DMS 273 treated with DMSO at 0.1 percent for 48 hours (cell line): ENCODE data around the gene PKD1L1.
"Not testable (repeated sequence)": the region's sequence is repeated elsewhere in the genome, so short reads cannot be mapped to it uniquely, and the experiment has no call there.

Source experiments
- DNase-seq: peaks from one replicate; lab custom pipeline; 2025; lab: John Stamatoyannopoulos, UW

Gene PKD1L1

GRCh38 chr7:47948141-47948790, at the start of gene PKD1L1:
Gene PKD1L1, minus strand, starts transcription at chr7:47948466. Its CDS starts 26 bp downstream, at chr7:47948440.
- DNase-seq, result no peak

- no peak for DNase-seq
Measured at GRCh38 chr7:47992446-47992845, 44.2 kb upstream of the PKD1L1 start.

GRCh38 chr7:47991741-47992311, 43.6 kb upstream of the PKD1L1 start:
- no peak for DNase-seq

GRCh38 chr7:47991270-47991669, 43.0 kb upstream of the PKD1L1 start:
- DNase-seq, result no peak

- no peak for DNase-seq
Measured at GRCh38 chr7:47990592-47990991, 42.3 kb upstream of the PKD1L1 start.

GRCh38 chr7:47989607-47990400, 41.5 kb upstream of the PKD1L1 start:
- DNase-seq, result not testable (repeated sequence)

- DNase-seq, result no peak
Measured at GRCh38 chr7:47988496-47989386, 40.5 kb upstream of the PKD1L1 start.

GRCh38 chr7:47982610-47983009, 34.3 kb upstream of the PKD1L1 start:
- DNase-seq, result no peak

- DNase-seq, result not testable (repeated sequence)
Measured at GRCh38 chr7:47980648-47981047, 32.4 kb upstream of the PKD1L1 start.

GRCh38 chr7:47979832-47980181, 31.5 kb upstream of the PKD1L1 start:
- DNase-seq, result no peak

GRCh38 chr7:47979145-47979831, 31.0 kb upstream of the PKD1L1 start, which contains the start of gene HUS1:
Gene HUS1, minus strand, starts transcription at chr7:47979615. Its CDS starts 96 bp downstream, at chr7:47979519.
- DNase-seq, result peak; percentile 91

GRCh38 chr7:47978790-47979144, 30.5 kb upstream of the PKD1L1 start:
- DNase-seq, result no peak

- DNase-seq, result no peak
Measured at GRCh38 chr7:47973739-47974138, 25.5 kb upstream of the PKD1L1 start.

GRCh38 chr7:47970761-47971160, 22.5 kb upstream of the PKD1L1 start:
- no peak for DNase-seq

GRCh38 chr7:47968847-47969774, 20.8 kb upstream of the PKD1L1 start:
- peak; percentile 19 for DNase-seq

- no peak for DNase-seq
Measured at GRCh38 chr7:47967708-47968107, 19.4 kb upstream of the PKD1L1 start.

GRCh38 chr7:47967123-47967522, 18.9 kb upstream of the PKD1L1 start:
- no peak for DNase-seq

GRCh38 chr7:47965456-47965855, 17.2 kb upstream of the PKD1L1 start:
- no peak for DNase-seq

- no peak for DNase-seq
Measured at GRCh38 chr7:47962262-47962661, 14.0 kb upstream of the PKD1L1 start.

GRCh38 chr7:47957156-47957555, 8.9 kb upstream of the PKD1L1 start:
- DNase-seq, result no peak
